ENCODE measurements around the gene BAHCC1.

DNA sequence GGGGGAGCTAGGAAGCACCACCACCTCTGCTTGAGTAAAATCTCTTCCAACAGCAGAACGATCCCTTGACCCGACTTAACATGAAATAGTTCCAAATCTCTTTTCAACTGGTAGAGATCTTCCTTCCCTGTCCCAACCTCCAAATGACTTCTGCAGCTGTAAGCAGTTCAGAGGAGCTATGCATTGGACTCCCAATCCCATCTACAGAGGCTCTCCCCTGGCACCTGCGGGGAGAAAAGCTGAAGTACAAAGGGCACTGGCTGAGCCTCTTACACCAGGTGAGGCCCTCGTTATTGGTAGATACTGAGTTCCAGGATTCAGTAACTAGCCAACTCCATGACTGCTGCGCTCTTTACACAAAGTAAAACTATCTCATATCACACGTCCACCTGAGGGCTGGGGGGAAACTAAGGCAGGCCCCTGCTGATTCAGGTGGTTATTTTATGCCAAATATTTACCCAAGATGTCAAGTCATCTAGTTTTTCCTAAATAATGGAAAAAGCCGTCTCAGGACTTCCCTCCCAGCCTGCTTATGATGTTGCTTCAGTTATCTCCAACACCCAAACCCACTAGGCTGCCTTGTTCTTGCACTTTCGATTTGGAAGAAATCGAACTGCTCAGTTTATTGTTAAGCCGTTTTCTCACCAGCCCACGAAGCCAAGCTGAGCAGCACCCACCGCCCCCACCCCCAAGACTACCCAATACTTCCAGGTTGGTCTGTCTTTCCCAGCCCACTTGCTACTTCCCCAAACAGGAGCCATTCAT lies 114.1 kb downstream of the BAHCC1 start:
- TF ChIP-seq, protein P1, sequence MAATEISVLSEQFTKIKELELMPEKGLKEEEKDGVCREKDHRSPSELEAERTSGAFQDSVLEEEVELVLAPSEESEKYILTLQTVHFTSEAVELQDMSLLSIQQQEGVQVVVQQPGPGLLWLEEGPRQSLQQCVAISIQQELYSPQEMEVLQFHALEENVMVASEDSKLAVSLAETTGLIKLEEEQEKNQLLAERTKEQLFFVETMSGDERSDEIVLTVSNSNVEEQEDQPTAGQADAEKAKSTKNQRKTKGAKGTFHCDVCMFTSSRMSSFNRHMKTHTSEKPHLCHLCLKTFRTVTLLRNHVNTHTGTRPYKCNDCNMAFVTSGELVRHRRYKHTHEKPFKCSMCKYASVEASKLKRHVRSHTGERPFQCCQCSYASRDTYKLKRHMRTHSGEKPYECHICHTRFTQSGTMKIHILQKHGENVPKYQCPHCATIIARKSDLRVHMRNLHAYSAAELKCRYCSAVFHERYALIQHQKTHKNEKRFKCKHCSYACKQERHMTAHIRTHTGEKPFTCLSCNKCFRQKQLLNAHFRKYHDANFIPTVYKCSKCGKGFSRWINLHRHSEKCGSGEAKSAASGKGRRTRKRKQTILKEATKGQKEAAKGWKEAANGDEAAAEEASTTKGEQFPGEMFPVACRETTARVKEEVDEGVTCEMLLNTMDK (IDR thresholded peaks at IDR 0.05; ENCODE audit: borderline replicate concordance, insufficient read depth, low read depth, low read length, poor library complexity, severe bottlenecking): no peak
- TF ChIP-seq, protein P2, sequence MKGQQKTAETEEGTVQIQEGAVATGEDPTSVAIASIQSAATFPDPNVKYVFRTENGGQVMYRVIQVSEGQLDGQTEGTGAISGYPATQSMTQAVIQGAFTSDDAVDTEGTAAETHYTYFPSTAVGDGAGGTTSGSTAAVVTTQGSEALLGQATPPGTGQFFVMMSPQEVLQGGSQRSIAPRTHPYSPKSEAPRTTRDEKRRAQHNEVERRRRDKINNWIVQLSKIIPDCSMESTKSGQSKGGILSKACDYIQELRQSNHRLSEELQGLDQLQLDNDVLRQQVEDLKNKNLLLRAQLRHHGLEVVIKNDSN (CRISPR knock-in tag; IDR thresholded peaks at IDR 0.05): no peak
- TF ChIP-seq EHMT2 (IDR thresholded peaks at IDR 0.05): no peak
- no peak for TF ChIP-seq JUNB (CRISPR knock-in tag; conservative IDR thresholded peaks at IDR 0.05)
- TF ChIP-seq U2AF1 (optimal IDR thresholded peaks at IDR 0.05; ENCODE audit: low read depth, low read length): no peak
- TF ChIP-seq KLF16 (IDR thresholded peaks at IDR 0.05): no peak
- TF ChIP-seq, protein P3, sequence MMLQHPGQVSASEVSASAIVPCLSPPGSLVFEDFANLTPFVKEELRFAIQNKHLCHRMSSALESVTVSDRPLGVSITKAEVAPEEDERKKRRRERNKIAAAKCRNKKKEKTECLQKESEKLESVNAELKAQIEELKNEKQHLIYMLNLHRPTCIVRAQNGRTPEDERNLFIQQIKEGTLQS (IDR thresholded peaks at IDR 0.05): no peak
- TF ChIP-seq, protein P3 (CRISPR knock-in tag; conservative IDR thresholded peaks at IDR 0.05): peak; percentile 59; the same call in 1 of the 2 replicates
- TF ChIP-seq SMC3 (conservative IDR thresholded peaks at IDR 0.05; ENCODE audit: insufficient read depth, low read depth, low read length): no peak
- TF ChIP-seq CXXC5 (CRISPR knock-in tag; IDR thresholded peaks at IDR 0.05): no peak
- no peak for TF ChIP-seq ZNF3 (CRISPR knock-in tag; IDR thresholded peaks at IDR 0.05)
- no peak for TF ChIP-seq RAD21 (CRISPR knock-in tag; conservative IDR thresholded peaks at IDR 0.05 in 1 of 2, IDR thresholded peaks at IDR 0.05 in 1 of 2)
- TF ChIP-seq, protein P4, sequence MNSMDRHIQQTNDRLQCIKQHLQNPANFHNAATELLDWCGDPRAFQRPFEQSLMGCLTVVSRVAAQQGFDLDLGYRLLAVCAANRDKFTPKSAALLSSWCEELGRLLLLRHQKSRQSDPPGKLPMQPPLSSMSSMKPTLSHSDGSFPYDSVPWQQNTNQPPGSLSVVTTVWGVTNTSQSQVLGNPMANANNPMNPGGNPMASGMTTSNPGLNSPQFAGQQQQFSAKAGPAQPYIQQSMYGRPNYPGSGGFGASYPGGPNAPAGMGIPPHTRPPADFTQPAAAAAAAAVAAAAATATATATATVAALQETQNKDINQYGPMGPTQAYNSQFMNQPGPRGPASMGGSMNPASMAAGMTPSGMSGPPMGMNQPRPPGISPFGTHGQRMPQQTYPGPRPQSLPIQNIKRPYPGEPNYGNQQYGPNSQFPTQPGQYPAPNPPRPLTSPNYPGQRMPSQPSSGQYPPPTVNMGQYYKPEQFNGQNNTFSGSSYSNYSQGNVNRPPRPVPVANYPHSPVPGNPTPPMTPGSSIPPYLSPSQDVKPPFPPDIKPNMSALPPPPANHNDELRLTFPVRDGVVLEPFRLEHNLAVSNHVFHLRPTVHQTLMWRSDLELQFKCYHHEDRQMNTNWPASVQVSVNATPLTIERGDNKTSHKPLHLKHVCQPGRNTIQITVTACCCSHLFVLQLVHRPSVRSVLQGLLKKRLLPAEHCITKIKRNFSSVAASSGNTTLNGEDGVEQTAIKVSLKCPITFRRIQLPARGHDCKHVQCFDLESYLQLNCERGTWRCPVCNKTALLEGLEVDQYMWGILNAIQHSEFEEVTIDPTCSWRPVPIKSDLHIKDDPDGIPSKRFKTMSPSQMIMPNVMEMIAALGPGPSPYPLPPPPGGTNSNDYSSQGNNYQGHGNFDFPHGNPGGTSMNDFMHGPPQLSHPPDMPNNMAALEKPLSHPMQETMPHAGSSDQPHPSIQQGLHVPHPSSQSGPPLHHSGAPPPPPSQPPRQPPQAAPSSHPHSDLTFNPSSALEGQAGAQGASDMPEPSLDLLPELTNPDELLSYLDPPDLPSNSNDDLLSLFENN (IDR thresholded peaks at IDR 0.05; ENCODE audit: low read depth in 2 of 2, low read length in 2 of 2): no peak
- TF ChIP-seq, protein P5, sequence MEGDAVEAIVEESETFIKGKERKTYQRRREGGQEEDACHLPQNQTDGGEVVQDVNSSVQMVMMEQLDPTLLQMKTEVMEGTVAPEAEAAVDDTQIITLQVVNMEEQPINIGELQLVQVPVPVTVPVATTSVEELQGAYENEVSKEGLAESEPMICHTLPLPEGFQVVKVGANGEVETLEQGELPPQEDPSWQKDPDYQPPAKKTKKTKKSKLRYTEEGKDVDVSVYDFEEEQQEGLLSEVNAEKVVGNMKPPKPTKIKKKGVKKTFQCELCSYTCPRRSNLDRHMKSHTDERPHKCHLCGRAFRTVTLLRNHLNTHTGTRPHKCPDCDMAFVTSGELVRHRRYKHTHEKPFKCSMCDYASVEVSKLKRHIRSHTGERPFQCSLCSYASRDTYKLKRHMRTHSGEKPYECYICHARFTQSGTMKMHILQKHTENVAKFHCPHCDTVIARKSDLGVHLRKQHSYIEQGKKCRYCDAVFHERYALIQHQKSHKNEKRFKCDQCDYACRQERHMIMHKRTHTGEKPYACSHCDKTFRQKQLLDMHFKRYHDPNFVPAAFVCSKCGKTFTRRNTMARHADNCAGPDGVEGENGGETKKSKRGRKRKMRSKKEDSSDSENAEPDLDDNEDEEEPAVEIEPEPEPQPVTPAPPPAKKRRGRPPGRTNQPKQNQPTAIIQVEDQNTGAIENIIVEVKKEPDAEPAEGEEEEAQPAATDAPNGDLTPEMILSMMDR (IDR thresholded peaks at IDR 0.05 in 2 of 3, conservative IDR thresholded peaks at IDR 0.05 in 1 of 3; ENCODE audit: insufficient read depth in 2 of 3, low read depth in 1 of 3, low read length in 3 of 3): no peak
- TF ChIP-seq ZNF224 (CRISPR knock-in tag; IDR thresholded peaks at IDR 0.05): no peak
